H1 (cell line): Measurements from ENCODE around the gene TEAD3. TPM values are rescaled to one million over a fixed set of nuclear protein-coding genes. Genes with fewer than 3 reads are reported as not detected.

Experiments
- CEBPB ChIP-seq: IDR thresholded peaks from 2 replicates; pipeline ENCODE4 v1.6.1; 2012; ENCODE audit warnings: low read depth, low read length
- GTF2F1 ChIP-seq: IDR thresholded peaks from 2 replicates; pipeline ENCODE4 v1.6.1; 2012; ENCODE audit warnings: low read depth, low read length, improper control_type of control experiment, borderline replicate concordance
- HDAC2 ChIP-seq, 2 experiments: fragments of 300-600 bp in 1 of 2; sonication (generic) in 1 of 2; IDR thresholded peaks; 2 replicates each; pipeline ENCODE4 v1.6.1; 2011 to 2012; ENCODE audit warnings: low read depth in 2 of 2, low read length in 2 of 2, mild to moderate bottlenecking in 2 of 2, moderate library complexity in 2 of 2, borderline replicate concordance in 1 of 2, inconsistent platforms in 1 of 2
- RBBP5 ChIP-seq: IDR thresholded peaks from 2 replicates; pipeline ENCODE4 v1.7.1; 2012; ENCODE audit warnings: low read depth, mild to moderate bottlenecking, inconsistent platforms, low read length, moderate library complexity, borderline replicate concordance
- RXRA ChIP-seq: IDR thresholded peaks from 2 replicates; pipeline ENCODE4 v1.6.1; 2011; ENCODE audit warnings: low read depth, mild to moderate bottlenecking, low read length, moderate library complexity; ENCODE audit not compliant: insufficient read depth
- SIX5 ChIP-seq: IDR thresholded peaks from 2 replicates; pipeline ENCODE4 v1.6.1; 2011; ENCODE audit warnings: mild to moderate bottlenecking, low read depth, low read length
- TBP ChIP-seq: IDR thresholded peaks from 2 replicates; pipeline ENCODE4 v1.6.1; 2011; ENCODE audit warnings: low read depth, low read length, improper control_type of control experiment
- polyA plus RNA-seq, 7 experiments: library from polyadenylated mRNA; depleted of rRNA in 3 of 7; stranded (reverse) in 5 of 7; unstranded in 2 of 7; fragments of >200 nt in 5 of 7; fragments of 200-250 nt in 2 of 7; gene quantifications; 1 replicate in 5 of 7; 2 replicates in 1 of 7; 4 replicates in 1 of 7; pipeline versions ENCODE4 v1.2.1 to v1.2.3, GENCODE V29; 2011 to 2013; ENCODE audit warnings: missing spikeins in 2 of 7, mixed read lengths in 2 of 7
- total RNA-seq: library from RNA; stranded (reverse); fragmentation: NEBNext Ultra II Directional; extraction: Animal tissue kit (Norgen Biotek cat#: 25700); gene quantifications from 2 replicates; pipeline ENCODE4 v1.2.1, GENCODE V29; 2021
- TF ChIP-seq, protein P1 (sequence below): fragments of 300-600 bp; sonication (generic); IDR thresholded peaks from 2 replicates; pipeline ENCODE4 v1.7.1; 2012; ENCODE audit warnings: low read length, moderate library complexity, mild to moderate bottlenecking, inconsistent platforms; ENCODE audit not compliant: insufficient replicate concordance
- TF ChIP-seq, protein P2 (sequence below): IDR thresholded peaks from 2 replicates; pipeline ENCODE4 v1.6.1; 2012; ENCODE audit warnings: low read length, inconsistent platforms

TEAD3 gene
- total and polyA plus RNA-seq, 2 of the 8 experiments (the other 6 are each of a cell fraction or from before 2014, with no cell fraction given): 20.1 to 28.7 TPM

DNA sequence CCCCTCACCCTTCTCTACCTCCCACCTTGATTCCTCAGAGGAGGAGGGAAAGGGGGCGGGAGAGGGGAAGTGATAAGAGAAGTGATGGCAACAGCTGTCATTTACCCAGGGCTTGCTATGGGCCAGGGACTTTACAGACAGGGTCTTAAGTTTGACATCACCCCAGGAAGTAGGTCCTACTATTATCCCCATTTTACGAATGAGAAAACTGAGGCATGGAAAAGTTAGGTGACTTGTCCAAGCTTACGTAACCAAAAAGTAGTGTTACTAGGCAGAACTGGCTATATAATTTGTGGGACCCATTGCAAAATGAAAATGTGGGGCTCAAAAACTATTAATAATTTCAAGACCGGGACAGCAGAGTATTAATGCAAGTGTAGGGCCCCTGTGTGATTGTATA lies 55.2 kb downstream of the TEAD3 start (continued):
- TF ChIP-seq, protein P1, sequence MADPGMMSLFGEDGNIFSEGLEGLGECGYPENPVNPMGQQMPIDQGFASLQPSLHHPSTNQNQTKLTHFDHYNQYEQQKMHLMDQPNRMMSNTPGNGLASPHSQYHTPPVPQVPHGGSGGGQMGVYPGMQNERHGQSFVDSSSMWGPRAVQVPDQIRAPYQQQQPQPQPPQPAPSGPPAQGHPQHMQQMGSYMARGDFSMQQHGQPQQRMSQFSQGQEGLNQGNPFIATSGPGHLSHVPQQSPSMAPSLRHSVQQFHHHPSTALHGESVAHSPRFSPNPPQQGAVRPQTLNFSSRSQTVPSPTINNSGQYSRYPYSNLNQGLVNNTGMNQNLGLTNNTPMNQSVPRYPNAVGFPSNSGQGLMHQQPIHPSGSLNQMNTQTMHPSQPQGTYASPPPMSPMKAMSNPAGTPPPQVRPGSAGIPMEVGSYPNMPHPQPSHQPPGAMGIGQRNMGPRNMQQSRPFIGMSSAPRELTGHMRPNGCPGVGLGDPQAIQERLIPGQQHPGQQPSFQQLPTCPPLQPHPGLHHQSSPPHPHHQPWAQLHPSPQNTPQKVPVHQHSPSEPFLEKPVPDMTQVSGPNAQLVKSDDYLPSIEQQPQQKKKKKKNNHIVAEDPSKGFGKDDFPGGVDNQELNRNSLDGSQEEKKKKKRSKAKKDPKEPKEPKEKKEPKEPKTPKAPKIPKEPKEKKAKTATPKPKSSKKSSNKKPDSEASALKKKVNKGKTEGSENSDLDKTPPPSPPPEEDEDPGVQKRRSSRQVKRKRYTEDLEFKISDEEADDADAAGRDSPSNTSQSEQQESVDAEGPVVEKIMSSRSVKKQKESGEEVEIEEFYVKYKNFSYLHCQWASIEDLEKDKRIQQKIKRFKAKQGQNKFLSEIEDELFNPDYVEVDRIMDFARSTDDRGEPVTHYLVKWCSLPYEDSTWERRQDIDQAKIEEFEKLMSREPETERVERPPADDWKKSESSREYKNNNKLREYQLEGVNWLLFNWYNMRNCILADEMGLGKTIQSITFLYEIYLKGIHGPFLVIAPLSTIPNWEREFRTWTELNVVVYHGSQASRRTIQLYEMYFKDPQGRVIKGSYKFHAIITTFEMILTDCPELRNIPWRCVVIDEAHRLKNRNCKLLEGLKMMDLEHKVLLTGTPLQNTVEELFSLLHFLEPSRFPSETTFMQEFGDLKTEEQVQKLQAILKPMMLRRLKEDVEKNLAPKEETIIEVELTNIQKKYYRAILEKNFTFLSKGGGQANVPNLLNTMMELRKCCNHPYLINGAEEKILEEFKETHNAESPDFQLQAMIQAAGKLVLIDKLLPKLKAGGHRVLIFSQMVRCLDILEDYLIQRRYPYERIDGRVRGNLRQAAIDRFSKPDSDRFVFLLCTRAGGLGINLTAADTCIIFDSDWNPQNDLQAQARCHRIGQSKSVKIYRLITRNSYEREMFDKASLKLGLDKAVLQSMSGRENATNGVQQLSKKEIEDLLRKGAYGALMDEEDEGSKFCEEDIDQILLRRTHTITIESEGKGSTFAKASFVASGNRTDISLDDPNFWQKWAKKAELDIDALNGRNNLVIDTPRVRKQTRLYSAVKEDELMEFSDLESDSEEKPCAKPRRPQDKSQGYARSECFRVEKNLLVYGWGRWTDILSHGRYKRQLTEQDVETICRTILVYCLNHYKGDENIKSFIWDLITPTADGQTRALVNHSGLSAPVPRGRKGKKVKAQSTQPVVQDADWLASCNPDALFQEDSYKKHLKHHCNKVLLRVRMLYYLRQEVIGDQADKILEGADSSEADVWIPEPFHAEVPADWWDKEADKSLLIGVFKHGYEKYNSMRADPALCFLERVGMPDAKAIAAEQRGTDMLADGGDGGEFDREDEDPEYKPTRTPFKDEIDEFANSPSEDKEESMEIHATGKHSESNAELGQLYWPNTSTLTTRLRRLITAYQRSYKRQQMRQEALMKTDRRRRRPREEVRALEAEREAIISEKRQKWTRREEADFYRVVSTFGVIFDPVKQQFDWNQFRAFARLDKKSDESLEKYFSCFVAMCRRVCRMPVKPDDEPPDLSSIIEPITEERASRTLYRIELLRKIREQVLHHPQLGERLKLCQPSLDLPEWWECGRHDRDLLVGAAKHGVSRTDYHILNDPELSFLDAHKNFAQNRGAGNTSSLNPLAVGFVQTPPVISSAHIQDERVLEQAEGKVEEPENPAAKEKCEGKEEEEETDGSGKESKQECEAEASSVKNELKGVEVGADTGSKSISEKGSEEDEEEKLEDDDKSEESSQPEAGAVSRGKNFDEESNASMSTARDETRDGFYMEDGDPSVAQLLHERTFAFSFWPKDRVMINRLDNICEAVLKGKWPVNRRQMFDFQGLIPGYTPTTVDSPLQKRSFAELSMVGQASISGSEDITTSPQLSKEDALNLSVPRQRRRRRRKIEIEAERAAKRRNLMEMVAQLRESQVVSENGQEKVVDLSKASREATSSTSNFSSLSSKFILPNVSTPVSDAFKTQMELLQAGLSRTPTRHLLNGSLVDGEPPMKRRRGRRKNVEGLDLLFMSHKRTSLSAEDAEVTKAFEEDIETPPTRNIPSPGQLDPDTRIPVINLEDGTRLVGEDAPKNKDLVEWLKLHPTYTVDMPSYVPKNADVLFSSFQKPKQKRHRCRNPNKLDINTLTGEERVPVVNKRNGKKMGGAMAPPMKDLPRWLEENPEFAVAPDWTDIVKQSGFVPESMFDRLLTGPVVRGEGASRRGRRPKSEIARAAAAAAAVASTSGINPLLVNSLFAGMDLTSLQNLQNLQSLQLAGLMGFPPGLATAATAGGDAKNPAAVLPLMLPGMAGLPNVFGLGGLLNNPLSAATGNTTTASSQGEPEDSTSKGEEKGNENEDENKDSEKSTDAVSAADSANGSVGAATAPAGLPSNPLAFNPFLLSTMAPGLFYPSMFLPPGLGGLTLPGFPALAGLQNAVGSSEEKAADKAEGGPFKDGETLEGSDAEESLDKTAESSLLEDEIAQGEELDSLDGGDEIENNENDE: no peak
- TF ChIP-seq RXRA (no peak), GTF2F1 (no peak), SIX5 (no peak), HDAC2 (IDR thresholded peaks at IDR 0.05; ENCODE audit: borderline replicate concordance in 1 of 2, low read depth in 2 of 2, low read length in 2 of 2) (no peak), TBP (no peak), CEBPB (no peak), RBBP5 (no peak)
- TF ChIP-seq, protein P2, sequence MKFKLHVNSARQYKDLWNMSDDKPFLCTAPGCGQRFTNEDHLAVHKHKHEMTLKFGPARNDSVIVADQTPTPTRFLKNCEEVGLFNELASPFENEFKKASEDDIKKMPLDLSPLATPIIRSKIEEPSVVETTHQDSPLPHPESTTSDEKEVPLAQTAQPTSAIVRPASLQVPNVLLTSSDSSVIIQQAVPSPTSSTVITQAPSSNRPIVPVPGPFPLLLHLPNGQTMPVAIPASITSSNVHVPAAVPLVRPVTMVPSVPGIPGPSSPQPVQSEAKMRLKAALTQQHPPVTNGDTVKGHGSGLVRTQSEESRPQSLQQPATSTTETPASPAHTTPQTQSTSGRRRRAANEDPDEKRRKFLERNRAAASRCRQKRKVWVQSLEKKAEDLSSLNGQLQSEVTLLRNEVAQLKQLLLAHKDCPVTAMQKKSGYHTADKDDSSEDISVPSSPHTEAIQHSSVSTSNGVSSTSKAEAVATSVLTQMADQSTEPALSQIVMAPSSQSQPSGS: no peak
- TF ChIP-seq, all 59 proteins: peak for 0
